Measurements from ENCODE around the gene NETO2. TPM values are rescaled to one million over a fixed set of nuclear protein-coding genes. Genes with fewer than 3 reads are reported as not detected.

NETO2 gene
- total and polyA plus RNA-seq, 10 of the 15 experiments (the other 5 are each of a cell fraction or from before 2014, with no cell fraction given) = 8.5 to 53.1 (median 27.0) TPM

DNA sequence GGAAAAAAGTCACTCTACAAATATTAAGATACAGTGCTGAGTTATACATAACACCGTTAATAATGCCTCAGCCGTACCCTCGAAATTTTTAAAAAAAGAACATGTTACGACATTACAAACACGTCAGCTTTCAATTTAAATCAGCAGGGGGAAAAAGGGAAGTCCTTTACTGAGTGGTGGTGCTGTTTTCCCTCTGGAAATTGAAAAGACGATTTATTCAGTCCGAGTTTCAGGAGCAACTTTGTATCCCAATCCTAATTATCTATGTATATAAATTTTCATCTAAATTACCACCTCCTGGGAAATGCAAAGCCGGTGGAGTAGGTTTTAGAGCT lies 1.3 kb downstream of the NETO2 start (continued):
- TF ChIP-seq, protein P1, sequence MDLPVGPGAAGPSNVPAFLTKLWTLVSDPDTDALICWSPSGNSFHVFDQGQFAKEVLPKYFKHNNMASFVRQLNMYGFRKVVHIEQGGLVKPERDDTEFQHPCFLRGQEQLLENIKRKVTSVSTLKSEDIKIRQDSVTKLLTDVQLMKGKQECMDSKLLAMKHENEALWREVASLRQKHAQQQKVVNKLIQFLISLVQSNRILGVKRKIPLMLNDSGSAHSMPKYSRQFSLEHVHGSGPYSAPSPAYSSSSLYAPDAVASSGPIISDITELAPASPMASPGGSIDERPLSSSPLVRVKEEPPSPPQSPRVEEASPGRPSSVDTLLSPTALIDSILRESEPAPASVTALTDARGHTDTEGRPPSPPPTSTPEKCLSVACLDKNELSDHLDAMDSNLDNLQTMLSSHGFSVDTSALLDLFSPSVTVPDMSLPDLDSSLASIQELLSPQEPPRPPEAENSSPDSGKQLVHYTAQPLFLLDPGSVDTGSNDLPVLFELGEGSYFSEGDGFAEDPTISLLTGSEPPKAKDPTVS (IDR thresholded peaks at IDR 0.05; ENCODE audit: low read depth, low read length) = no peak
- TF ChIP-seq, protein P2, sequence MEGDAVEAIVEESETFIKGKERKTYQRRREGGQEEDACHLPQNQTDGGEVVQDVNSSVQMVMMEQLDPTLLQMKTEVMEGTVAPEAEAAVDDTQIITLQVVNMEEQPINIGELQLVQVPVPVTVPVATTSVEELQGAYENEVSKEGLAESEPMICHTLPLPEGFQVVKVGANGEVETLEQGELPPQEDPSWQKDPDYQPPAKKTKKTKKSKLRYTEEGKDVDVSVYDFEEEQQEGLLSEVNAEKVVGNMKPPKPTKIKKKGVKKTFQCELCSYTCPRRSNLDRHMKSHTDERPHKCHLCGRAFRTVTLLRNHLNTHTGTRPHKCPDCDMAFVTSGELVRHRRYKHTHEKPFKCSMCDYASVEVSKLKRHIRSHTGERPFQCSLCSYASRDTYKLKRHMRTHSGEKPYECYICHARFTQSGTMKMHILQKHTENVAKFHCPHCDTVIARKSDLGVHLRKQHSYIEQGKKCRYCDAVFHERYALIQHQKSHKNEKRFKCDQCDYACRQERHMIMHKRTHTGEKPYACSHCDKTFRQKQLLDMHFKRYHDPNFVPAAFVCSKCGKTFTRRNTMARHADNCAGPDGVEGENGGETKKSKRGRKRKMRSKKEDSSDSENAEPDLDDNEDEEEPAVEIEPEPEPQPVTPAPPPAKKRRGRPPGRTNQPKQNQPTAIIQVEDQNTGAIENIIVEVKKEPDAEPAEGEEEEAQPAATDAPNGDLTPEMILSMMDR (IDR thresholded peaks at IDR 0.05 in 2 of 3, conservative IDR thresholded peaks at IDR 0.05 in 1 of 3; ENCODE audit: control insufficient read depth in 2 of 3, extremely low read depth in 1 of 3, insufficient read depth in 1 of 3, low read depth in 3 of 3, low read length in 3 of 3) = no peak
- TF ChIP-seq HDAC6 (IDR thresholded peaks at IDR 0.05; ENCODE audit: unreplicated experiment) (no peak), BMI1 (IDR thresholded peaks at IDR 0.05; ENCODE audit: borderline replicate concordance) (no peak), GATAD2B (conservative IDR thresholded peaks at IDR 0.05; ENCODE audit: low read depth) (no peak), RB1 (IDR thresholded peaks at IDR 0.05; ENCODE audit: borderline replicate concordance) (no peak), NR2C2 (IDR thresholded peaks at IDR 0.05; ENCODE audit: borderline replicate concordance, control insufficient read depth, insufficient read length, low read depth) (no peak), ZNF217 (IDR thresholded peaks at IDR 0.05) (no peak), SUZ12 (IDR thresholded peaks at IDR 0.05; ENCODE audit: unreplicated experiment) (no peak), TCF12 (IDR thresholded peaks at IDR 0.05; ENCODE audit: low read depth, low read length) (no peak), PAX8 (IDR thresholded peaks at IDR 0.05) (no peak), MTA3 (IDR thresholded peaks at IDR 0.05; ENCODE audit: borderline replicate concordance, low read length) (no peak), RAD21 (IDR thresholded peaks at IDR 0.05; ENCODE audit: insufficient read depth, low read depth, low read length) (no peak), TCF7 (IDR thresholded peaks at IDR 0.05; ENCODE audit: borderline replicate concordance) (no peak), ZSCAN29 (IDR thresholded peaks at IDR 0.05) (no peak)
- TF ChIP-seq, protein P3, sequence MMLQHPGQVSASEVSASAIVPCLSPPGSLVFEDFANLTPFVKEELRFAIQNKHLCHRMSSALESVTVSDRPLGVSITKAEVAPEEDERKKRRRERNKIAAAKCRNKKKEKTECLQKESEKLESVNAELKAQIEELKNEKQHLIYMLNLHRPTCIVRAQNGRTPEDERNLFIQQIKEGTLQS (IDR thresholded peaks at IDR 0.05; ENCODE audit: borderline replicate concordance, extremely low read depth, low read depth, low read length) = no peak
- TF ChIP-seq, protein P4, sequence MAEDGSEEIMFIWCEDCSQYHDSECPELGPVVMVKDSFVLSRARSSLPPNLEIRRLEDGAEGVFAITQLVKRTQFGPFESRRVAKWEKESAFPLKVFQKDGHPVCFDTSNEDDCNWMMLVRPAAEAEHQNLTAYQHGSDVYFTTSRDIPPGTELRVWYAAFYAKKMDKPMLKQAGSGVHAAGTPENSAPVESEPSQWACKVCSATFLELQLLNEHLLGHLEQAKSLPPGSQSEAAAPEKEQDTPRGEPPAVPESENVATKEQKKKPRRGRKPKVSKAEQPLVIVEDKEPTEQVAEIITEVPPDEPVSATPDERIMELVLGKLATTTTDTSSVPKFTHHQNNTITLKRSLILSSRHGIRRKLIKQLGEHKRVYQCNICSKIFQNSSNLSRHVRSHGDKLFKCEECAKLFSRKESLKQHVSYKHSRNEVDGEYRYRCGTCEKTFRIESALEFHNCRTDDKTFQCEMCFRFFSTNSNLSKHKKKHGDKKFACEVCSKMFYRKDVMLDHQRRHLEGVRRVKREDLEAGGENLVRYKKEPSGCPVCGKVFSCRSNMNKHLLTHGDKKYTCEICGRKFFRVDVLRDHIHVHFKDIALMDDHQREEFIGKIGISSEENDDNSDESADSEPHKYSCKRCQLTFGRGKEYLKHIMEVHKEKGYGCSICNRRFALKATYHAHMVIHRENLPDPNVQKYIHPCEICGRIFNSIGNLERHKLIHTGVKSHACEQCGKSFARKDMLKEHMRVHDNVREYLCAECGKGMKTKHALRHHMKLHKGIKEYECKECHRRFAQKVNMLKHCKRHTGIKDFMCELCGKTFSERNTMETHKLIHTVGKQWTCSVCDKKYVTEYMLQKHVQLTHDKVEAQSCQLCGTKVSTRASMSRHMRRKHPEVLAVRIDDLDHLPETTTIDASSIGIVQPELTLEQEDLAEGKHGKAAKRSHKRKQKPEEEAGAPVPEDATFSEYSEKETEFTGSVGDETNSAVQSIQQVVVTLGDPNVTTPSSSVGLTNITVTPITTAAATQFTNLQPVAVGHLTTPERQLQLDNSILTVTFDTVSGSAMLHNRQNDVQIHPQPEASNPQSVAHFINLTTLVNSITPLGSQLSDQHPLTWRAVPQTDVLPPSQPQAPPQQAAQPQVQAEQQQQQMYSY (CRISPR knock-in tag; IDR thresholded peaks at IDR 0.05) = no peak
- TF ChIP-seq, protein P5, sequence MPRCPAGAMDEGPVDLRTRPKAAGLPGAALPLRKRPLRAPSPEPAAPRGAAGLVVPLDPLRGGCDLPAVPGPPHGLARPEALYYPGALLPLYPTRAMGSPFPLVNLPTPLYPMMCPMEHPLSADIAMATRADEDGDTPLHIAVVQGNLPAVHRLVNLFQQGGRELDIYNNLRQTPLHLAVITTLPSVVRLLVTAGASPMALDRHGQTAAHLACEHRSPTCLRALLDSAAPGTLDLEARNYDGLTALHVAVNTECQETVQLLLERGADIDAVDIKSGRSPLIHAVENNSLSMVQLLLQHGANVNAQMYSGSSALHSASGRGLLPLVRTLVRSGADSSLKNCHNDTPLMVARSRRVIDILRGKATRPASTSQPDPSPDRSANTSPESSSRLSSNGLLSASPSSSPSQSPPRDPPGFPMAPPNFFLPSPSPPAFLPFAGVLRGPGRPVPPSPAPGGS (IDR thresholded peaks at IDR 0.05; ENCODE audit: borderline replicate concordance, insufficient read depth, low read depth, low read length, poor library complexity, severe bottlenecking) = no peak

All from GM12878 (cell line).